Forelimb muscle (tissue), 1 donor: Measurements from ENCODE around the gene PRELID2. TPM values are rescaled to one million over a fixed set of nuclear protein-coding genes. Genes with fewer than 3 reads are reported as not detected.
"Not testable (repeated sequence)": the region's sequence is repeated elsewhere in the genome, so short reads cannot be mapped to it uniquely, and the experiment has no call there.

Experiments used
- DNase-seq: peaks from one replicate; pipeline ENCODE4 v3.0.0-alpha.2; 2013; ENCODE audit warnings: low read depth
- polyA plus RNA-seq: library from polyadenylated mRNA; unstranded; fragments of 120-200 nt; gene quantifications from one replicate; pipeline ENCODE4 v1.2.1, GENCODE V29; 2013; ENCODE audit not compliant: insufficient read length

PRELID2 gene
- polyA plus RNA-seq, 1 donor = 3.6 TPM

- no peak for DNase-seq
These were observed 5.5 kb upstream of the PRELID2 start for GRCh38 chr5:145840458-145841132.

GRCh38 chr5:145838276-145838675 is 3.1 kb upstream of the PRELID2 start:
- no peak for DNase-seq

- DNase-seq = not testable (repeated sequence)
These were observed 1.1 kb upstream of the PRELID2 start for GRCh38 chr5:145836241-145836640.

GRCh38 chr5:145835848-145836239 is 702 bp upstream of the PRELID2 start:
- no peak for DNase-seq

GRCh38 chr5:145834554-145834916 is 607 bp downstream of the PRELID2 start:
- DNase-seq = no peak

GRCh38 chr5:145833631-145834200 is 1.4 kb downstream of the PRELID2 start:
- DNase-seq = no peak

GRCh38 chr5:145830594-145830993 is 4.5 kb downstream of the PRELID2 start:
- no peak for DNase-seq

GRCh38 chr5:145829708-145830361 is 5.3 kb downstream of the PRELID2 start:
- DNase-seq = no peak

- no peak for DNase-seq
These were observed 8.1 kb downstream of the PRELID2 start for GRCh38 chr5:145826895-145827674.

GRCh38 chr5:145825751-145826180 is 9.4 kb downstream of the PRELID2 start:
- no peak for DNase-seq

GRCh38 chr5:145824040-145824439 is 11.1 kb downstream of the PRELID2 start:
- DNase-seq = no peak

- no peak for DNase-seq
These were observed 16.5 kb downstream of the PRELID2 start for GRCh38 chr5:145818604-145819003.

GRCh38 chr5:145812877-145813276 is 22.3 kb downstream of the PRELID2 start:
- DNase-seq = no peak

GRCh38 chr5:145811834-145812625 is 23.1 kb downstream of the PRELID2 start:
- DNase-seq = no peak

GRCh38 chr5:145806923-145807322 is 28.2 kb downstream of the PRELID2 start:
- DNase-seq = no peak

GRCh38 chr5:145805819-145806218 is 29.3 kb downstream of the PRELID2 start:
- no peak for DNase-seq

GRCh38 chr5:145804701-145805100 is 30.4 kb downstream of the PRELID2 start:
- no peak for DNase-seq

- DNase-seq = no peak
These were observed 31.8 kb downstream of the PRELID2 start for GRCh38 chr5:145803112-145804004.

- DNase-seq = no peak
These were observed 33.9 kb downstream of the PRELID2 start for GRCh38 chr5:145801195-145801594.

GRCh38 chr5:145800181-145800580 is 35.0 kb downstream of the PRELID2 start:
- no peak for DNase-seq
